WTC11 (cell line): ENCODE measurements around the gene CH25H. TPM values are rescaled to one million over a fixed set of nuclear protein-coding genes. Genes with fewer than 3 reads are reported as not detected.

Source experiments
- ATAC-seq: fragments of 200-7000 bp; cut with Tn5 transposase; 2 replicates; pipeline ENCODE4 v1.10.0; 2021; ENCODE audit warnings: mild to moderate bottlenecking, moderate library complexity
- CTCF ChIA-PET: fragments of 300-600 bp; sonication (Branson Sonifier 250); formaldehyde crosslinking; loops from one replicate; lab custom pipeline; 2021; ENCODE audit warnings: antibody characterized with exemption; lab: Charles Lee
- POLR2A ChIA-PET: fragments of 350-600 bp; sonication (Branson Sonifier 250); formaldehyde crosslinking; loops from one replicate; lab custom pipeline; 2021; ENCODE audit warnings: antibody characterized with exemption; lab: Charles Lee
- DNase-seq: peaks from one replicate; pipeline ENCODE4 v3.0.0; 2021; ENCODE audit warnings: low spot score
- H3K27ac Mint-ChIP-seq: 2 replicates; pipeline ENCODE4 v1.8.0; 2021; ENCODE audit warnings: mixed read lengths
- H3K27me3 Mint-ChIP-seq: 2 replicates; pipeline ENCODE4 v1.8.0; 2021; ENCODE audit warnings: low read depth, mild to moderate bottlenecking, moderate library complexity, mixed read lengths
- H3K36me3 Mint-ChIP-seq: 2 replicates; pipeline ENCODE4 v1.8.0; 2021; ENCODE audit warnings: mixed read lengths
- H3K4me1 Mint-ChIP-seq: 2 replicates; pipeline ENCODE4 v1.8.0; 2022; ENCODE audit warnings: mixed read lengths
- H3K4me3 Mint-ChIP-seq: 2 replicates; pipeline ENCODE4 v1.8.0; 2021; ENCODE audit warnings: mild to moderate bottlenecking, moderate library complexity, mixed read lengths
- H3K9me3 Mint-ChIP-seq: 2 replicates; pipeline ENCODE4 v1.8.0; 2021; ENCODE audit warnings: mixed read lengths
- ELF4 ChIP-seq: sonication (generic); formaldehyde crosslinking; IDR thresholded peaks from 2 replicates; pipeline ENCODE4 v1.8.1; 2022; ENCODE audit warnings: low read depth, mild to moderate bottlenecking, moderate library complexity, missing genetic modification reagents
- HMGA2 ChIP-seq: fragments of 250-450 bp; sonication (Bioruptor Pico); IDR thresholded peaks from 2 replicates; pipeline ENCODE4 v1.4.0; 2021; ENCODE audit warnings: mild to moderate bottlenecking, moderate library complexity
- OVOL2 ChIP-seq: fragments of 250-450 bp; sonication (Bioruptor Pico); IDR thresholded peaks from 2 replicates; pipeline ENCODE4 v1.9.0; 2021; ENCODE audit warnings: mild to moderate bottlenecking, borderline replicate concordance
- RELA ChIP-seq: sonication (generic); formaldehyde crosslinking; IDR thresholded peaks from 2 replicates; pipeline ENCODE4 v1.8.1; 2022; ENCODE audit warnings: missing genetic modification reagents, mild to moderate bottlenecking, borderline replicate concordance
- SP1 ChIP-seq: sonication (generic); formaldehyde crosslinking; conservative IDR thresholded peaks from 2 replicates; pipeline ENCODE4 v1.8.1; 2022; ENCODE audit warnings: missing genetic modification reagents
- TEAD1 ChIP-seq: sonication (generic); formaldehyde crosslinking; IDR thresholded peaks from 2 replicates; pipeline ENCODE4 v1.8.0; 2022; ENCODE audit warnings: mild to moderate bottlenecking, missing genetic modification reagents
- total RNA-seq: library from RNA; stranded (reverse); gene quantifications from 3 replicates; pipeline ENCODE4 v1.2.3, GENCODE V29; 2021
- TF ChIP-seq, protein P1 (sequence below): sonication (generic); formaldehyde crosslinking; IDR thresholded peaks from 2 replicates; pipeline ENCODE4 v1.8.0; 2023; ENCODE audit warnings: missing genetic modification reagents, mild to moderate bottlenecking, borderline replicate concordance
- TF ChIP-seq, protein P2 (sequence below): sonication (generic); formaldehyde crosslinking; IDR thresholded peaks from 2 replicates; pipeline ENCODE4 v1.8.1; 2022; ENCODE audit warnings: low read depth, mild to moderate bottlenecking, moderate library complexity, missing genetic modification reagents, borderline replicate concordance
- TF ChIP-seq, protein P3 (sequence below): sonication (generic); formaldehyde crosslinking; IDR thresholded peaks from 2 replicates; pipeline ENCODE4 v1.8.0; 2022; ENCODE audit warnings: mild to moderate bottlenecking, missing genetic modification reagents
- TF ChIP-seq, protein P4 (sequence below): sonication (generic); formaldehyde crosslinking; IDR thresholded peaks from 2 replicates; pipeline ENCODE4 v1.8.1; 2023; ENCODE audit warnings: mild to moderate bottlenecking, missing genetic modification reagents, moderate library complexity
- TF ChIP-seq, protein P5 (sequence below): sonication (generic); formaldehyde crosslinking; IDR thresholded peaks from 2 replicates; pipeline ENCODE4 v1.8.1; 2022; ENCODE audit warnings: mild to moderate bottlenecking, missing genetic modification reagents, moderate library complexity, borderline replicate concordance

Gene CH25H
- total RNA-seq, 1 experiment from 2014 or later: not detected

DNA sequence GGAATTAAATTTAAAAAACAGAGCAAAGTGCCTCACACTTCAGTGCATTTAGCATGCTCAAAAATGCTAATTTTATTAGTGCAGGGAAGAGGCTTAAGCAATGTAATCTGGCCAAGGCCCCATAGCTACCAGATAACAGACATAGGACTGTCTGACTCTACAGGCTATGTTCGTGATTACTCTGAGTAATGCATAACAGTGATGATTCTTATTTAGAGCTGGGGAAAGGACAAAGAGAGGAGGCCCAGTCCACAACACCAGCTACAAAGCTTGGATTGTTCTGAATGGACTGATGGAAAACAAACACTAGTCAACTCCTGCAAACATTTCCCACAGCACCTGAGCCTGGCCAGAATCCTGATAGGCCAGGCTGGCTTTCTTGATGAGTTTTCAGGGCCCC is 8.4 kb upstream of the CH25H start:
- no peak overlapping the region for H3K27ac Mint-ChIP-seq
- ChIA-PET POLR2A (no interaction called here), CTCF (interaction anchor here (0.8 to 1.3 kb wide), 5 partner anchors 8 to 283 kb away, joined by 3 to 4 read pairs (median 3); partner anchors contain the start of genes CH25H and LIPA)
- DNase-seq (no peak), ATAC-seq (no peak)
- peaks cover 4% of the 10 kb centered on the region; the same call in 1 of the 2 replicates for H3K27me3 Mint-ChIP-seq
- TF ChIP-seq HMGA2 (CRISPR knock-in tag): no peak
- TF ChIP-seq, protein P1, sequence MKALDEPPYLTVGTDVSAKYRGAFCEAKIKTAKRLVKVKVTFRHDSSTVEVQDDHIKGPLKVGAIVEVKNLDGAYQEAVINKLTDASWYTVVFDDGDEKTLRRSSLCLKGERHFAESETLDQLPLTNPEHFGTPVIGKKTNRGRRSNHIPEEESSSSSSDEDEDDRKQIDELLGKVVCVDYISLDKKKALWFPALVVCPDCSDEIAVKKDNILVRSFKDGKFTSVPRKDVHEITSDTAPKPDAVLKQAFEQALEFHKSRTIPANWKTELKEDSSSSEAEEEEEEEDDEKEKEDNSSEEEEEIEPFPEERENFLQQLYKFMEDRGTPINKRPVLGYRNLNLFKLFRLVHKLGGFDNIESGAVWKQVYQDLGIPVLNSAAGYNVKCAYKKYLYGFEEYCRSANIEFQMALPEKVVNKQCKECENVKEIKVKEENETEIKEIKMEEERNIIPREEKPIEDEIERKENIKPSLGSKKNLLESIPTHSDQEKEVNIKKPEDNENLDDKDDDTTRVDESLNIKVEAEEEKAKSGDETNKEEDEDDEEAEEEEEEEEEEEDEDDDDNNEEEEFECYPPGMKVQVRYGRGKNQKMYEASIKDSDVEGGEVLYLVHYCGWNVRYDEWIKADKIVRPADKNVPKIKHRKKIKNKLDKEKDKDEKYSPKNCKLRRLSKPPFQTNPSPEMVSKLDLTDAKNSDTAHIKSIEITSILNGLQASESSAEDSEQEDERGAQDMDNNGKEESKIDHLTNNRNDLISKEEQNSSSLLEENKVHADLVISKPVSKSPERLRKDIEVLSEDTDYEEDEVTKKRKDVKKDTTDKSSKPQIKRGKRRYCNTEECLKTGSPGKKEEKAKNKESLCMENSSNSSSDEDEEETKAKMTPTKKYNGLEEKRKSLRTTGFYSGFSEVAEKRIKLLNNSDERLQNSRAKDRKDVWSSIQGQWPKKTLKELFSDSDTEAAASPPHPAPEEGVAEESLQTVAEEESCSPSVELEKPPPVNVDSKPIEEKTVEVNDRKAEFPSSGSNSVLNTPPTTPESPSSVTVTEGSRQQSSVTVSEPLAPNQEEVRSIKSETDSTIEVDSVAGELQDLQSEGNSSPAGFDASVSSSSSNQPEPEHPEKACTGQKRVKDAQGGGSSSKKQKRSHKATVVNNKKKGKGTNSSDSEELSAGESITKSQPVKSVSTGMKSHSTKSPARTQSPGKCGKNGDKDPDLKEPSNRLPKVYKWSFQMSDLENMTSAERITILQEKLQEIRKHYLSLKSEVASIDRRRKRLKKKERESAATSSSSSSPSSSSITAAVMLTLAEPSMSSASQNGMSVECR: no peak
- TF ChIP-seq, protein P2, sequence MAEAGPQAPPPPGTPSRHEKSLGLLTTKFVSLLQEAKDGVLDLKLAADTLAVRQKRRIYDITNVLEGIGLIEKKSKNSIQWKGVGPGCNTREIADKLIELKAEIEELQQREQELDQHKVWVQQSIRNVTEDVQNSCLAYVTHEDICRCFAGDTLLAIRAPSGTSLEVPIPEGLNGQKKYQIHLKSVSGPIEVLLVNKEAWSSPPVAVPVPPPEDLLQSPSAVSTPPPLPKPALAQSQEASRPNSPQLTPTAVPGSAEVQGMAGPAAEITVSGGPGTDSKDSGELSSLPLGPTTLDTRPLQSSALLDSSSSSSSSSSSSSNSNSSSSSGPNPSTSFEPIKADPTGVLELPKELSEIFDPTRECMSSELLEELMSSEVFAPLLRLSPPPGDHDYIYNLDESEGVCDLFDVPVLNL (CRISPR knock-in tag): no peak
- no peak for TF ChIP-seq TEAD1
- TF ChIP-seq RELA (CRISPR knock-in tag): no peak
- TF ChIP-seq, protein P3, sequence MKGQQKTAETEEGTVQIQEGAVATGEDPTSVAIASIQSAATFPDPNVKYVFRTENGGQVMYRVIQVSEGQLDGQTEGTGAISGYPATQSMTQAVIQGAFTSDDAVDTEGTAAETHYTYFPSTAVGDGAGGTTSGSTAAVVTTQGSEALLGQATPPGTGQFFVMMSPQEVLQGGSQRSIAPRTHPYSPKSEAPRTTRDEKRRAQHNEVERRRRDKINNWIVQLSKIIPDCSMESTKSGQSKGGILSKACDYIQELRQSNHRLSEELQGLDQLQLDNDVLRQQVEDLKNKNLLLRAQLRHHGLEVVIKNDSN (CRISPR knock-in tag): no peak
- TF ChIP-seq ELF4 (CRISPR knock-in tag): no peak
- TF ChIP-seq OVOL2 (CRISPR knock-in tag): no peak
- TF ChIP-seq, protein P4, sequence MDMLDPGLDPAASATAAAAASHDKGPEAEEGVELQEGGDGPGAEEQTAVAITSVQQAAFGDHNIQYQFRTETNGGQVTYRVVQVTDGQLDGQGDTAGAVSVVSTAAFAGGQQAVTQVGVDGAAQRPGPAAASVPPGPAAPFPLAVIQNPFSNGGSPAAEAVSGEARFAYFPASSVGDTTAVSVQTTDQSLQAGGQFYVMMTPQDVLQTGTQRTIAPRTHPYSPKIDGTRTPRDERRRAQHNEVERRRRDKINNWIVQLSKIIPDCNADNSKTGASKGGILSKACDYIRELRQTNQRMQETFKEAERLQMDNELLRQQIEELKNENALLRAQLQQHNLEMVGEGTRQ (CRISPR knock-in tag): no peak
- TF ChIP-seq, protein P5, sequence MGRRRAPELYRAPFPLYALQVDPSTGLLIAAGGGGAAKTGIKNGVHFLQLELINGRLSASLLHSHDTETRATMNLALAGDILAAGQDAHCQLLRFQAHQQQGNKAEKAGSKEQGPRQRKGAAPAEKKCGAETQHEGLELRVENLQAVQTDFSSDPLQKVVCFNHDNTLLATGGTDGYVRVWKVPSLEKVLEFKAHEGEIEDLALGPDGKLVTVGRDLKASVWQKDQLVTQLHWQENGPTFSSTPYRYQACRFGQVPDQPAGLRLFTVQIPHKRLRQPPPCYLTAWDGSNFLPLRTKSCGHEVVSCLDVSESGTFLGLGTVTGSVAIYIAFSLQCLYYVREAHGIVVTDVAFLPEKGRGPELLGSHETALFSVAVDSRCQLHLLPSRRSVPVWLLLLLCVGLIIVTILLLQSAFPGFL (CRISPR knock-in tag): no peak
- TF ChIP-seq SP1 (CRISPR knock-in tag): no peak
- no peaks in the 10 kb centered on the region for H3K9me3 Mint-ChIP-seq
- no peak overlapping the region for H3K4me3 Mint-ChIP-seq
- H3K36me3 Mint-ChIP-seq: no peaks in the 10 kb centered on the region
- peaks cover 4% of the 10 kb centered on the region for H3K4me1 Mint-ChIP-seq

DNA sequence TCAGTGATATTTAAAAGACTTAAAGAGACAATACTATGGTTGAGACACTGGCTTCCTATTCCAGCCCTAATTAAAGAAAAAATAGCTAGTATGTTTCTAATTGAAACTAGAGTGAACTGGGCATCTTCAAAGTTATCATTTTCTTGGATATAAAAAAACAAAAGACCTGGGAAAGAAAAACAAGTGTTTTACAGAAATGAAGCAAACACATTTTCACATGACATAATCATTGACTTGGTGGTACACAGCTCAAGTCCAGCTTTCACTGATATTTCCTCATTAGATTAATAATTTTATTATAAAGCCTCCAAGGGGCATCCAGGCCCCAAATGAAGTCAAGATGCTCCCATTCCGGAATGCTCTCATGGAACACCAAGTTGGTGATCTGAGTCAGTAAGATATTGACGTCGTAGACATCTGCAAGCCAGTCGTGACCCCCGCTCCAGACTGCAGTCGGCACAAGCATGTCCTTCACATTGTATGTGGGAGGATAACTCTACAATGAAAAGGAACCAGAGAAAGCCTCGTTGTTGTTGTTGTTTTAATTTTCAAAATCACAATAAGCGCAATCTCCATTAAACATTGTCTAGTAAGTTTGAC is 7.5 kb upstream of the CH25H start:
- no peak for TF ChIP-seq HMGA2 (CRISPR knock-in tag)
- ATAC-seq (no peak), DNase-seq (no peak)
- no peaks in the 10 kb centered on the region; the same call in 1 of the 2 replicates for H3K4me1 Mint-ChIP-seq
- no peaks in the 10 kb centered on the region for H3K36me3 Mint-ChIP-seq
- no peak overlapping the region for H3K27ac Mint-ChIP-seq
- no peaks in the 10 kb centered on the region for H3K9me3 Mint-ChIP-seq
- CTCF ChIA-PET: interaction anchor here (0.6 to 2.0 kb wide), 6 partner anchors 7 to 282 kb away, joined by 3 to 10 read pairs (median 5); partner anchors contain the start of genes CH25H and LIPA
- POLR2A ChIA-PET: no interaction called here
- no peak overlapping the region for H3K4me3 Mint-ChIP-seq
- H3K27me3 Mint-ChIP-seq: peaks cover 4% of the 10 kb centered on the region; the same call in 1 of the 2 replicates
